Motor neuron (in vitro differentiated cells): ENCODE measurements around the gene THEM5. TPM values are rescaled to one million over a fixed set of nuclear protein-coding genes. Genes with fewer than 3 reads are reported as not detected.

Experiments
- ATAC-seq, 8 experiments: fragments of 200-7000 bp; cut with Tn5 transposase; replicated peaks in 6 of 8; 2 replicates each; pipeline ENCODE4 v1.8.0; 2021; ENCODE audit warnings: mild to moderate bottlenecking in 8 of 8, moderate library complexity in 8 of 8
- H3K27ac ChIP-seq, 2 donors: fragments of 250-450 bp; sonication (Bioruptor Pico); 2 replicates each; pipeline ENCODE4 v1.9.0; 2021; ENCODE audit warnings: antibody characterized with exemption in 2 of 2, mild to moderate bottlenecking in 2 of 2, moderate library complexity in 1 of 2
- H3K4me1 ChIP-seq, 2 donors: fragments of 250-450 bp; sonication (Bioruptor Pico); replicated peaks in 1 of 2; 2 replicates each; pipeline ENCODE4 v1.6.1; 2021; ENCODE audit warnings: antibody characterized with exemption in 2 of 2, mild to moderate bottlenecking in 2 of 2, moderate library complexity in 1 of 2
- H3K4me3 ChIP-seq, 5 donors: fragments of 250-450 bp; sonication (Bioruptor Pico); 2 replicates each; pipeline ENCODE4 v1.9.0; 2021; ENCODE audit warnings: antibody characterized with exemption in 5 of 5, mild to moderate bottlenecking in 5 of 5, moderate library complexity in 4 of 5
- WGBS, 10 experiments: fragments of 450-650 bp; shearing (Covaris generic); methylation state at CpG; one replicate each; pipeline ENCODE4 v1.0.0; 2022; 5-methylcytosine and 5-hydroxymethylcytosine counted together
- in situ Hi-C, 9 experiments: fragments of 400-800 bp; cut with MboI; loops; one replicate each; pipeline ENCODE4 v1.15.0; 2021; ENCODE audit warnings: low sequenced_read_pairs in 9 of 9, low pct_unique_long_range_greater_than_20kb in 2 of 9; ENCODE audit not compliant: unreplicated experiment in 9 of 9
- total RNA-seq, 8 experiments: library from RNA; unstranded; fragments of 300-600 nt; gene quantifications; 2 replicates each; pipeline versions ENCODE4 v1.2.3 to v1.2.4, GENCODE V29; 2022

Gene THEM5
- total RNA-seq, 8 experiments from 2014 or later: 1.8 TPM; not detected in 7

- WGBS, 10 experiments: 23 to 80% (median 37%) methylated on average over 1 to 6 of the region's 6 CpGs; no CpG with 5 or more reads in 2 of the 10 experiments
- ATAC-seq: peak in 7 of 8 experiments; percentile 71 to 98 (median 81)
- Histone ChIP-seq H3K27ac (no peak overlapping the region), H3K4me1 (no peaks in the 10 kb centered on the region), H3K4me3 (no peak overlapping the region)
- in situ Hi-C loops: no loop called here
Observed at GRCh38 chr1:151846062-151846568, 7.4 kb downstream of the THEM5 start.

DNA sequence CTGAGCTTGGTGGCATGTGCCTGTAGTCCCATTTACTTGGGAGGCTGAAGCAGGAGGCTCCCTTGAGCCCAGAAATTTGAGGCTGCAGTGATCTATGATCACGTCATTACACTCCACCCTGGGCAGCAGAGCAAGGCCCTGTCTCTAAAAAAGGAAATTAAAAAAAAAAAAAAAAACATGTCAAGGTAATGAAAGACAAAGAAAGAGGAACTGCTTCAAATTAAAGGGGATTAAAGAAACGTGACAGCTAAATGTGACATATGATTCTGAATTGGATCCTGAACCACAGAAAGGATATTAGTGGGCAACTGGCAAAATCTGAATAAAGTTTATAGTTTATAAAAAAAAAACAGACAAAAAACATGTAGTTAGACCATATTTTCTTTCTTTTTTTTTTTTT lies 10.1 kb downstream of the THEM5 start:
- no peak for ATAC-seq
- H3K4me1 ChIP-seq: peaks cover 3 to 15% of the 10 kb centered on the region in 2 donors
- WGBS, 10 experiments: 39 to 100% (median 72%) methylated on average over 1 to 2 of the region's 2 CpGs
- in situ Hi-C loops: no loop called here
- H3K4me3 ChIP-seq: no peak overlapping the region
- H3K27ac ChIP-seq: no peak overlapping the region

GRCh38 chr1:151841141-151841540 lies 12.4 kb downstream of the THEM5 start:
- H3K4me1 ChIP-seq: peaks cover 3 to 15% of the 10 kb centered on the region in 2 donors
- in situ Hi-C loops: no loop called here
- H3K27ac ChIP-seq: no peak overlapping the region
- WGBS, 10 experiments: 11 to 80% (median 68%) methylated on average over 1 to 2 of the region's 2 CpGs; no CpG with 5 or more reads in 2 of the 10 experiments
- no peak for ATAC-seq
- no peak overlapping the region for H3K4me3 ChIP-seq

- no peak overlapping the region for H3K27ac ChIP-seq
- in situ Hi-C loops: no loop called here
Observed at GRCh38 chr1:151840421-151840820, 13.1 kb downstream of the THEM5 start.

DNA sequence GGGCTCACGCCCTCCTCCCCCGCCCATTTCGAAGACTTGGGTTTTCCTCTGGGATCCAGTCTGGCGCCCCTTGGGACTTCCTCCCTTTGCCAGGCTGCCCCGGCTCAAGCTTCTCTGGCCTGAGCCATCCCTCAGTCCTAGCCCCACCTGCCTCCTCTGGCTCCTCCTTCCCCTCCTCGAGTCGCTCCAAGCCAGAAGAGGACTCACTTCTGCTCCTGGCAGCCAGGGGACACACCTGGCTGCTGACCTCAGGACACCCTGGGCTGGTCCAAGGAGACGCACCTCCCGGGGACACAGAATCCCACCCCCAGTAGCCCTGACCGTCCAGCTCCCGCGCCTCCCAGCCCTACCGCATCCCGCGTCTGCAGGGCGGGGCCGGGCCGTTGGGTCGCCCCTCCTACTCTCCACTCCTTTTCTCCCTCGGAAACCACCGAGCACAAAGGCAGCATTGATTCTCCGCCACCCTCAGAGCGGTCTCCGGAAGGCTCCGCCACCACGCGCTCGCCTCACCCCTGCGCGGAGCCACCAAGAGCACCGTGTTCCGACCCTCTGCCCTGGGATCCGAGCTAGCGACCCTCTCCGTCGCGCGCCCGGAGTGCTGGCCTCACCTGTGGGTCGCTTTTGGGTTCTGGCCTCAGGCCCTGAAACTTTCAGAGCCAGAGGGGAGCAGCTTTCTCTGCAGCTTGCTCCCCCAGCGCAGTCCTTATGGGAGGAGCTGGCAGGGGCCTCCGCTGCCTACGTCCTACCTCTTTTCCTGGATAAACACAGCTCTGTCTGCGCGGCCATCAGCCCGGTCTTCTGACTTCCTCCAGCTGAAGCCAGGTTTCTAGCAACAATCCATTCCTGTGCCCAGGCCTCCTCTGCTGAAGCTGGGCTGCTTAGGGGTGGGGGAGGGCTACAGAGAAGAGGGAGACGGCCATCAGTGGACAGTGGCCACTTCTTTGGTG lies 13.8 kb downstream of the THEM5 start, which contains the start of gene C2CD4D:
Gene C2CD4D, minus strand, starts transcription at position 364 of the 947 bp plus-strand sequence. CDS start 831 bp downstream, outside the sequence.
- no peak within 1 kb of the TSS for H3K27ac ChIP-seq
- peaks cover 3 to 15% of the 10 kb centered on the region in 2 donors for H3K4me1 ChIP-seq
- peak in 6 of 8 experiments; percentile 24 to 83 (median 76) for ATAC-seq
- 19 to 100% (median 32%) methylated on average over 1 to 17 of the region's 47 CpGs; no CpG with 5 or more reads in 3 of the 10 experiments for WGBS, 10 experiments
- in situ Hi-C loops: no loop called here
- H3K4me3 ChIP-seq: peak within 1 kb of the TSS; percentile 9 to 29 (median 18)

More at GRCh38 chr1:151840421-151840820, 13.1 kb downstream of the THEM5 start:
- Histone ChIP-seq H3K4me1 (peaks cover 3 to 15% of the 10 kb centered on the region in 2 donors), H3K4me3 (no peak overlapping the region)
- ATAC-seq: no peak

DNA sequence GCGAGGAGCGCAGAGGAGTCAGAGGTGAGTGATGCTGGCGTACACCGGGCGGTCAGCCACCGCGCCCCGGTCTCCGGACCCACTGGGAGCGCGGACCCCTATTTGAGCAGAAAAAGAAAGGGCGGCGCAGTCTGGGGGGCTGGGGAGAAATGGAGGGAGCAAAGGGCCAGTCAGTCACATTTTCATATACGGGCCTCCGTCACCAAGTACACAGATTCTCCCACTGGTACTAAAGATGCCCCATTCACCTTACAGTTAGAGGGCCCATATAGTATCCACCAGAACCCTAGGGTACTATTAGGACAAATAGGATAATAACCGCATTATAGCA lies 14.5 kb downstream of the THEM5 start:
- ATAC-seq: no peak
- in situ Hi-C loops: no loop called here
- Histone ChIP-seq H3K27ac (no peak overlapping the region), H3K4me3 (peak overlapping the region in 1 of 5 donors; percentile 13), H3K4me1 (peaks cover 3 to 15% of the 10 kb centered on the region in 2 donors)
- WGBS, 10 experiments: 0 to 60% (median 31%) methylated on average over 1 to 9 of the region's 16 CpGs; no CpG with 5 or more reads in 4 of the 10 experiments

DNA sequence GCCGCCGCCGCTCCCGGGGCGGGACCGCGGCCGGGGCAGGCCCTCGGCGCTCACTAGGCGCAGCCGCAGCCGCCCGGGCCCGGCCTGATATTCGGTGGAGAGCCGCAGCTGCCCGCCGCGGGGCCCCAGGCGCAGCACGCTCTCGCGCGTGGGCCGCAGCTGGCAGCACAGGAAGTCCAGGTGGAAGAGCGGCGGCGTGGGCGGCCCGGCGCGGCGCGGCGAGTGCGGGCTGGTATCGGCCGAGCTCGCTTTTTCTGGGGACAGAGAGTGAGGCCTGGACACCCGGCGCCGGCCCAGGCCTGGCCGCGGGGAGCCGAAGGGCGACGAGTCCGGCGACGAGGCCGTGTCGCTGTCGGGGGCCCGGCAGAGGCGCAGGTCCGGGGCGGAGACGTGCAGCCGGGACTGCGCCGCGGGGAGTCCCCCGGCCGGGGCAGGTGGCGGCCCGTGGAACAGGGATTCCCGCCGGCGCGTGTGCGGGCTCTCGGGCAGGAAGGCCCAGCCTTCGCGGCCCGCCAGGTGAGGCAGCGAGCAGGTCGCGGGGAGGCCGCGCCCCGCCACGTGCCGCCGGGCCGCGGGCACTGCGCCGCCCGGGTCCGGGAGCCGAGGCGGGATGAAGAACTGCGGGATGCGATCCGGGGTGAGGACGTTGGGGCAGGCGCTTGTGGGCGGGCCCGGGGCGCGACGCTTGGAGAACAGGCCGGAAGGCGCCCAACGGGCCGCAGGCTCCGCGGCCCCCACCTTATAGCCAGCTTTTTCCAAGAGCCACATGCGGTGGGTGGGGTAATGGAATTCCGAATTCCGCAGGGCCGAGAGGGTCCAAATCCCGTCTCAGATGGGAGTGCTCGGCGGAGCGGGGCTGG lies 15.1 kb downstream of the THEM5 start:
- H3K27ac ChIP-seq: no peak overlapping the region
- peaks cover 3 to 15% of the 10 kb centered on the region in 2 donors for H3K4me1 ChIP-seq
- in situ Hi-C loops: no loop called here
- peak; percentile 23 to 77 (median 43) for ATAC-seq
- peak overlapping the region; percentile 13 to 29 (median 21) for H3K4me3 ChIP-seq
- WGBS, 10 experiments: 0 to 9% (median 1%) methylated on average over 2 to 24 of the region's 117 CpGs; no CpG with 5 or more reads in 6 of the 10 experiments

- peaks cover 3 to 15% of the 10 kb centered on the region in 2 donors for H3K4me1 ChIP-seq
- in situ Hi-C loops: no loop called here
- no peak overlapping the region for H3K27ac ChIP-seq
- 0 to 40% (median 12%) methylated on average over 1 to 8 of the region's 26 CpGs; no CpG with 5 or more reads in 5 of the 10 experiments for WGBS, 10 experiments
- H3K4me3 ChIP-seq: peak overlapping the region; percentile 13 to 29 (median 21)
- ATAC-seq: no peak
Observed at GRCh38 chr1:151837884-151838221, 15.7 kb downstream of the THEM5 start.

- H3K4me3 ChIP-seq: no peak overlapping the region
- in situ Hi-C loops: no loop called here
- H3K27ac ChIP-seq: no peak overlapping the region
- ATAC-seq: no peak
- H3K4me1 ChIP-seq: peaks cover 3 to 15% of the 10 kb centered on the region in 2 donors
- WGBS, 10 experiments: 60 to 89% (median 86%) methylated on average over 1 to 3 of the region's 3 CpGs; no CpG with 5 or more reads in 6 of the 10 experiments
Observed at GRCh38 chr1:151837197-151837596, 16.3 kb downstream of the THEM5 start.

DNA sequence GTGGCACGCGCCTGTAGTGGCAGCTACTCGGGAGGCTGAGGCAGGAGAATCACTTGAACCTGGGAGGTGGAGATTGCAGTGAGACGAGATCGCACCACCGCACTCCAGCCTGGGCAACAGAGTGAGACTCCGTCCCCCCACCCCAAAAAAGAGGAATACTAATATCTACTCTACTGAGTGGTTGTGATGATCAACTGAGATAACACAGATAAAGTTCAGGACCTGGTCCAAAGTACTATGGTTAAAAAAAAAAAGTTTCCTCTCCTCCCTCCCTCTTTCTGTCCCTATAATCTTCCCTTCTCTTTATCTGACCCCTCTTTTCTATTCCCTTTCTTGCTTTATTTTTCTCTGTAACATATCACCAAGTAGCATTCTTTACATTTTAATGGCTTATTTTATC lies 17.9 kb downstream of the THEM5 start:
- Histone ChIP-seq H3K27ac (no peak overlapping the region), H3K4me3 (no peak overlapping the region), H3K4me1 (peaks cover 3 to 15% of the 10 kb centered on the region in 2 donors)
- ATAC-seq: no peak
- in situ Hi-C loops: no loop called here
- 25 to 100% (median 90%) methylated on average over 1 to 6 of the region's 7 CpGs; no CpG with 5 or more reads in 2 of the 10 experiments for WGBS, 10 experiments

DNA sequence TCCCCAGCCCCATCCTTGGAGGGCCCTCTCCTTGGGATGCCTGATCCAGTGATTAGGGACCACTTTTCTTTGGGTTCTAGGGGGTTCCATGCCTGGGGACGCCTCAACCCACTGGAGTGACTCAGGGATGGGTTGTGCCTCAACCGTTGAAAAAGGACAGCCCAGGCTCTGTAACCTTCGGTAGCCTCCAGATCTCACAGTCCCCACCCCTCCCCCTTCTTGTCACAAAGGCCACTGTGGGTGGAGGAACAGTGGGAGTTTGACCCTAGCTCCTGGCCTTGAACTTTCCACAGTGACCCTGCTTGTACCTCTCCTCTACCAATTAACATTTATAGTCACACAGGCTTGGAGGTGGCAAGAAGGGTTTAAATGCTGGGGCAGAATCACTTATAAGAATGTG lies 19.3 kb downstream of the THEM5 start:
- ATAC-seq: no peak
- Histone ChIP-seq H3K4me3 (no peak overlapping the region), H3K4me1 (peaks cover 0 to 8% of the 10 kb centered on the region in 2 donors), H3K27ac (no peak overlapping the region)
- WGBS, 10 experiments: 0 to 76% (median 41%) methylated on average over 1 to 3 of the region's 3 CpGs; no CpG with 5 or more reads in 5 of the 10 experiments
- in situ Hi-C loops: no loop called here

DNA sequence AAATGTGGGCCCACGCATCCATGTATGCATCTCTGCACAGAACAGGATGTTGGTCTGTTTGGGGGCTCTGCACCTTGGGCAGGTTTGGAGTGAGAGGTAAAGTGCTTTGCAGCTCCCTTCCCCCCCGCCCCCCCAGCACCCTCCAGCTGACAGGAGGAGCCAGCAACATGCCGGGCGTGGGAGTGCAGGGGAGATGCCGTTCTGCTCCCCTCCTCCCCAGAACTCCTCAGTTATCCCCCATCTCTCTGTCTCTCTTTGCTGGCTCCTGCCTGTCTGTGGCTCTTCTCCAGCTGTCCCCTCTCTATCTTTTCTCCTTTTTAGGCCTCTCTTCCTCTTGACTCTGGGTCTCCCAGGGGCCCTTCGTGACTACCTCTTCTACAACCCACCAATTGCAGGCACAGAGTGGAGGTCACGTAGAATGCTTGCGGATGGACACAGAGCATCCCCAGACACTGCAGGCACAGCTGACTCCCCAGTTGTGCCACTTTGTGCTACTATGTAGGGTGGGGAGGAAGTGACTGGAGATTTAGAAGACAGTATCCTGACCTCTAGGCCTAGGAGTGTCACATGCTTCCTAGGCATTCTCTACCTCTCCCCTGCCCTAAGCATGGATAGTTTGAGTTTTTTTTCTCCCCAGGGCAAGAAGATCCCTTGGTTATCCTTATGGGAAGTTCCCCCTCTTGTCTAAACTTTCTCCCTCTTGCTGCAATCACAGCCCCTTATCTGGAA lies 20.2 kb downstream of the THEM5 start:
- H3K4me1 ChIP-seq: peaks cover 4 to 9% of the 10 kb centered on the region in 2 donors
- H3K4me3 ChIP-seq: no peak overlapping the region
- H3K27ac ChIP-seq: no peak overlapping the region
- 48 to 100% (median 79%) methylated on average over 1 to 6 of the region's 8 CpGs; no CpG with 5 or more reads in 2 of the 10 experiments for WGBS, 10 experiments
- no peak for ATAC-seq
- in situ Hi-C loops: no loop called here
